ENCODE measurements around the gene CCNT1. TPM values are rescaled to one million over a fixed set of nuclear protein-coding genes. Genes with fewer than 3 reads are reported as not detected.
"Not testable (repeated sequence)": the region's sequence is repeated elsewhere in the genome, so short reads cannot be mapped to it uniquely, and the experiment has no call there.

The CCNT1 gene
- total and polyA plus RNA-seq, 2 experiments from 2014 or later: 6.3 to 20.4 TPM

- H3K27me3 ChIP-seq: no peaks in the 10 kb centered on the region
- no peaks in the 10 kb centered on the region for H3K36me3 ChIP-seq
- no peak for DNase-seq (ENCODE audit: low read depth in 1 of 2, low spot score in 1 of 2)
- peaks cover 4% of the 10 kb centered on the region for H3K4me1 ChIP-seq (ENCODE audit: low read depth)
- H3K4me3 ChIP-seq: no peak overlapping the region
- H3K27ac ChIP-seq: no peak overlapping the region
- TF ChIP-seq CTCF (IDR thresholded peaks at IDR 0.05; ENCODE audit: low read depth, low read length): no peak
- H3K9me3 ChIP-seq (ENCODE audit: low read depth): no peaks in the 10 kb centered on the region
Observed at GRCh38 chr12:48686037-48686595, 30.4 kb downstream of the CCNT1 start.

DNA sequence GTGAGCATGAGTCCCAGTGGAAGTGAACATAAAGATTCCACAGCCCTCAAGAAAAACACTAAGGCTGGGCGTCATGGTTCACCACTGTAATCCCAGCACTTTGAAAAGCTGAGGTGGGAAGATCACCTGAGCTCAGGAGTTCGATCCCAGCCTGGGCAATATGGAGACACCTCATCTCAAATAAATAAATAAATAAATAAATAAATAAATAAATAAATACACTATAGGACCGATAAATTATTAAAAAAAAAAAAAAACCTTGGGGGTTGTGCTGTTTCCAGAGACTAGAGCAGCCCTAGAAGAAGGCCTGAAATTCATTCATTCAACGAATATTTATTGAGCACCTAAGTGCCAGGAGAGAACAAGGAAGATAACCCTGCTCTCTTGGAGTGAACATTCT is 33.0 kb downstream of the CCNT1 start:
- H3K27ac ChIP-seq: no peak overlapping the region
- DNase-seq (ENCODE audit: low read depth in 1 of 2, low spot score in 1 of 2): no peak
- no peak for TF ChIP-seq CTCF (IDR thresholded peaks at IDR 0.05; ENCODE audit: low read depth, low read length)
- H3K9me3 ChIP-seq (ENCODE audit: low read depth): no peaks in the 10 kb centered on the region
- no peaks in the 10 kb centered on the region for H3K27me3 ChIP-seq
- H3K4me3 ChIP-seq: no peak overlapping the region
- peaks cover 18% of the 10 kb centered on the region for H3K36me3 ChIP-seq
- H3K4me1 ChIP-seq (ENCODE audit: low read depth): peaks cover 18% of the 10 kb centered on the region

GRCh38 chr12:48682927-48683326 is 33.6 kb downstream of the CCNT1 start:
- H3K27me3 ChIP-seq: no peaks in the 10 kb centered on the region
- DNase-seq (ENCODE audit: low read depth in 1 of 2, low spot score in 1 of 2): no peak
- no peaks in the 10 kb centered on the region for H3K9me3 ChIP-seq (ENCODE audit: low read depth)
- H3K4me1 ChIP-seq (ENCODE audit: low read depth): peaks cover 18% of the 10 kb centered on the region
- peak overlapping the region; percentile 45 for H3K4me3 ChIP-seq
- H3K36me3 ChIP-seq: peaks cover 21% of the 10 kb centered on the region
- no peak for TF ChIP-seq CTCF (IDR thresholded peaks at IDR 0.05; ENCODE audit: low read depth, low read length)
- H3K27ac ChIP-seq: no peak overlapping the region

DNA sequence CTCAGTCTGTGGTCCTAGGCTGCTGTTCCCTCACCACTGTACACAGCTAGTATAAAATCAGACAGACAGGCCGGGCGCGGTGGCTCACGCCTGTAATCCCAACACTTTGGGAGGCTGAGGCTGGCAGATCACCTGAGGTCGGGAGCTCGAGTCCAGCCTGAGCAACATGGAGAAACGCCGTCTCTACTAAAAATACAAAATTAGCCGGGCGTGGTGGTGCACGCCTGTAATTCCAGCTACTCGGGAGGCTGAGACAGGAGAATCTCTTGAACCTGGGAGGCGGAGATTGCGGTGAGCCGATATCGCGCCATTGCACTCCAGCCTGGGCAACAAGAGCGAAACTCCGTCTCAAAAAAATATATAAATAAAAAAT is 34.0 kb downstream of the CCNT1 start:
- DNase-seq (ENCODE audit: low read depth in 1 of 2, low spot score in 1 of 2); H3K9me3 ChIP-seq (ENCODE audit: low read depth); H3K27me3 ChIP-seq; H3K27ac ChIP-seq: not testable (repeated sequence)
- peak overlapping the region; percentile 45 for H3K4me3 ChIP-seq
- peaks cover 21% of the 10 kb centered on the region for H3K36me3 ChIP-seq
- peaks cover 18% of the 10 kb centered on the region for H3K4me1 ChIP-seq (ENCODE audit: low read depth)

DNA sequence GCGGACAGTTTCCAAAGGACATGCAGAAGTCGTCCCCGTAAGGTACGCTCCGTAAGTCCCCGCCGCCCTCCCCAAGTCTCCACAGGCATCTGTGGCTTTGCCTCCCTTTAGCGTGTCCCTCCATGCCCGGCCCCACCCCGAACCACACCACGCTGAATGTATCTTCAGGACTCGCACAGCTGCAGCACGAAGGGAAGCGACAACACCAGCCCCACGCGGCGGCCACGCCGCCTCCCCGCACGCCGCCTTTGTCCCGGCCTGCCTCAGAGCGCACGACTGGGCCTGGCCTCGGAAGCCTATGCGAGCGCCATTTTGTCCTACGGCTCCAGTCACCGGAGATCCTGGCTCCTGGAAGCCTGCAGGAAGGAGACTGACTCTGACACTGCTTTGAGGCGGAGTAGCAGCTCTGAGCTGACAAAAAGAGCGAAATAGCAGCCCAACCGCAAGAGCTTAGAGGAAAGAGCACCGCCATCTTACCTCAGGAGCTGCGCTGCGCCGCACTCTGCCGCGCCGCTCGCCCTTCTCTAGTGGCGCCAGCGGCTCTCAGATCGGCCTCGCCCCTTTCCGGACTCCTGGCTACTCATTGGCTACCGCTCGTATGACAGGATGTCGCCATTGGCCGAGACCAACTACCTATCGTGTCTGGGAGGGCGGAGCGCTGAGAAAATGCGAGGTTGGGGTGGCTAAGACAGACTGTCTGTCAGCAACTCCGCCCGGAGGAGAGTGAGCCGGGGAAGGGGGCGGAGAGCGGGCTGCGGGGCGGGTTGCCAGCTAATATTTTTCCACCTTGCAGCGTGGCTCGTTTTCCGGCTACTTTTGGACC is 34.6 kb downstream of the CCNT1 start, which contains the start of gene KANSL2:
Gene KANSL2 (minus strand): TSS at position 529 of the 823 bp plus-strand sequence. CDS start 606 bp downstream, outside the sequence.
- no peaks in the 10 kb centered on the region for H3K9me3 ChIP-seq (ENCODE audit: low read depth)
- peaks cover 26% of the 10 kb centered on the region for H3K36me3 ChIP-seq
- peak; percentile 99 for DNase-seq (ENCODE audit: low read depth in 1 of 2, low spot score in 1 of 2)
- no peaks in the 10 kb centered on the region for H3K27me3 ChIP-seq
- peak within 1 kb of the TSS; percentile 98 for H3K27ac ChIP-seq
- H3K4me3 ChIP-seq: peak within 1 kb of the TSS; percentile 69
- TF ChIP-seq CTCF (IDR thresholded peaks at IDR 0.05; ENCODE audit: low read depth, low read length): no peak
- peaks cover 18% of the 10 kb centered on the region for H3K4me1 ChIP-seq (ENCODE audit: low read depth)

DNA sequence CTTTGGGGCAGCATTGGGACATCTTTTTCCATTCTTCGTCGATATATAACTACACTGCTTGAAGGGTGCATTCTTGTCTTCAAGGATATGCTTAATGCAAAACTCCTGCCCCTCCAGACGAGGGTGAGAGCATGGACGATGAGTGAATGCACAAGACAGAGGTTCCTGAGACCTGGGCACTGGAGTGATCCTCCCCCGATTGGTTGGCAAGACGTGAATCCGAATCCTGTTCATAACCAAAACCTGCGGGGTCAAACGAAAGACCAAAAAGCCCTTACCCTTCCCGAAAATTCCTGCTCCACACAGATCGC is 35.2 kb downstream of the CCNT1 start:
- peak in 1 of 2 donors; percentile 11 for DNase-seq (ENCODE audit: low read depth in 1 of 2, low spot score in 1 of 2)
- no peak for TF ChIP-seq CTCF (IDR thresholded peaks at IDR 0.05; ENCODE audit: low read depth, low read length)
- Histone ChIP-seq H3K27ac (peak overlapping the region; percentile 98), H3K4me1 (ENCODE audit: low read depth) (peaks cover 18% of the 10 kb centered on the region), H3K4me3 (peak overlapping the region; percentile 69), H3K9me3 (ENCODE audit: low read depth) (no peaks in the 10 kb centered on the region), H3K27me3 (no peaks in the 10 kb centered on the region), H3K36me3 (peaks cover 26% of the 10 kb centered on the region)
